NCI-H2171 treated with DMSO at 0.1 percent for 48 hours (cell line): Measurements from ENCODE around the gene HECTD2.
"Not testable (repeated sequence)": the region's sequence is repeated elsewhere in the genome, so short reads cannot be mapped to it uniquely, and the experiment has no call there.

ENCODE experiments used
- DNase-seq: peaks from one replicate; lab custom pipeline; 2025; lab: John Stamatoyannopoulos, UW

HECTD2 gene

DNA sequence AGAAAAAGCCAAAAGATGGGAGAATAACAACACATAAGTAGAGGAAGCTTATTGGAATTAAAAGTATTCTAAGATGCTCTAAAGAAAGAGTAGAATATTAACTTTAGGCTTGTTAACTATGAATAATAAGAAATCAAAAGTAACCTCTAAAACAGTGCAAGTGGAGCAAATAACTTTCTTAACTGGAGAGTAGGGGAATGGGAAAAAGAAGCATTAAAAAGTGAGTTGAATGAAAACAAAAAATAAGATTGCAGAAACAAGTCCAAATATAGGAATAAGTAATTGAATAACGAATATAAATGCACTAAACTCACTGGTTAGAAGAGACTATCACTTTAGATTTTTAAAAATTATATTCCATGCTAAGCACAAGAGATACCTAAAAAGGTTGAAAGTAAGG lies 63.9 kb downstream of the HECTD2 start:
- no peak for DNase-seq

DNA sequence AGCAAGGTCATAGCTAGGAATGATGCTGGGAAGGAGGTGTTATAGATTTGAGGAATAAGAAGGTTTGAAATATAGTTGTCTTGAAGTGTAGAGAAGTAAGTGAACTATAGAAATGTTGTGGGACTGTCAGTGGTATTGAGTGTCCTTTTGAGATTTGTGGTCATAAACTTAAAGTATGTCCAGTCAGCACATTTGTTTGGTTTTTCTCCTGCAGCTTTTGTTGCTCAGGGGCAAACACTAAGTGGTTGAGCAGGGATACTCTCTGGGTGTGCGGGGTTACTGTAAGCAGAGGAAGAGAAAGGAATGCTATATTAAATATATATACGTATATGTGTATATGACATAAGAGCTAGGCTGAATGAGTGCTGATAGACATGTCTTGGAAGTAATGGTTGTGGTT lies 67.1 kb downstream of the HECTD2 start:
- no peak for DNase-seq

- DNase-seq: no peak
Measured at GRCh38 chr10:91479583-91479982, 69.4 kb downstream of the HECTD2 start.

- DNase-seq: no peak
Measured at GRCh38 chr10:91487911-91488582, 77.9 kb downstream of the HECTD2 start.

DNA sequence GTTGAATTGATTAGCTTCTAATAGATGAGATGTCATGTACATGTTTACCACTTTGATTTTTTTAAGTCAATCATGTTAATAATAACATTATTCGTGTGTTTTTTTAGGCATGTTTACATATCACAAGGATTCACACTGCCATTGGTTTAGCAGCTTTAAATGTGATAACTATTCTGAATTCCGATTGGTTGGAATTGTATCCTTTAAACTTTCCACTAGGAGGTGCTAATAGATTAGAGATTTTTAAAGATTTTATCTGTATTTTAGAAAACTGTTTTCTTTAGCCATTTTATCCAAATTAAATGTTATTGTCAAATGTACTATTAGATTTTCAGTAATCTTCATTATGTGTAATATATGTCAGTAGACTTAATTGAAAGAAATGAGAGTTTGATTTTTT lies 83.2 kb downstream of the HECTD2 start:
- peak; percentile 12 for DNase-seq

GRCh38 chr10:91495402-91495801 lies 85.3 kb downstream of the HECTD2 start:
- no peak for DNase-seq

DNA sequence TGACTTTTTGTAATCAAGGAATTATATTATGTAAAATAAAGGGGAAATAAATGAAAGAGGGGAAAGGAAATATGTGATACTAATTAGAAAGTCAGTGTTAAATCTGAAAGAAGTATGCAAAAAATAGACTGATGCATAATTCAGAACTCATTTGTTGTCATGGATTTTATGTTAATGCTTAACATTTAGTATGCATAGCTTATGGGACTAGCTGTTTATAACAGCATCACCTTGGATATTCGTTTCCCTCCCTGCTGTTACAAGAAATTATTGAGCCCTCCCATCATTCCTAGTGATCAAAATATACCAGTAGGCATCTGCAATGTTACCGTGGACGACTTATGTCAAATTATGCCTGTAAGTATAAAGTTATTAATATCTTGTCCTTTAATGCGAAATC lies 85.9 kb downstream of the HECTD2 start:
- DNase-seq: no peak

- DNase-seq: no peak
Measured at GRCh38 chr10:91511549-91512330, 101.6 kb downstream of the HECTD2 start.

DNA sequence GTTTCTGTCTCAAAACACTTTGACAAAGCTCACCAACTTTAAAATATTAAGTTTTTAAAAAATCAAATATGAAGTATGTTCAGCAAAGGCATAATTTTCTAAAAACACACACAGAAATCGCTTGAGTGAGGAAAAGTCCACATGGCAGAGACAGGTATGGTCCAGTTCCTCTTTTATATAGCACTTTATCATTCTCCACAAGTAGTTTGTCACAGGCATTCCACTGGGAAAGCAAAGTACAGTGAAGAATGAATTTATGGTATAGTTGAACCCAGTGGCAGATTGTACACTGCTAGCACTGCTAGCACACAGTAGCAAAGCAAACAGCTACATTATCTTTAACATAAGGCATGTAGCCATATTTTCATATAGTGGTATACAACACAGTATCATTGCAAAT lies 102.3 kb downstream of the HECTD2 start:
- DNase-seq: no peak

DNA sequence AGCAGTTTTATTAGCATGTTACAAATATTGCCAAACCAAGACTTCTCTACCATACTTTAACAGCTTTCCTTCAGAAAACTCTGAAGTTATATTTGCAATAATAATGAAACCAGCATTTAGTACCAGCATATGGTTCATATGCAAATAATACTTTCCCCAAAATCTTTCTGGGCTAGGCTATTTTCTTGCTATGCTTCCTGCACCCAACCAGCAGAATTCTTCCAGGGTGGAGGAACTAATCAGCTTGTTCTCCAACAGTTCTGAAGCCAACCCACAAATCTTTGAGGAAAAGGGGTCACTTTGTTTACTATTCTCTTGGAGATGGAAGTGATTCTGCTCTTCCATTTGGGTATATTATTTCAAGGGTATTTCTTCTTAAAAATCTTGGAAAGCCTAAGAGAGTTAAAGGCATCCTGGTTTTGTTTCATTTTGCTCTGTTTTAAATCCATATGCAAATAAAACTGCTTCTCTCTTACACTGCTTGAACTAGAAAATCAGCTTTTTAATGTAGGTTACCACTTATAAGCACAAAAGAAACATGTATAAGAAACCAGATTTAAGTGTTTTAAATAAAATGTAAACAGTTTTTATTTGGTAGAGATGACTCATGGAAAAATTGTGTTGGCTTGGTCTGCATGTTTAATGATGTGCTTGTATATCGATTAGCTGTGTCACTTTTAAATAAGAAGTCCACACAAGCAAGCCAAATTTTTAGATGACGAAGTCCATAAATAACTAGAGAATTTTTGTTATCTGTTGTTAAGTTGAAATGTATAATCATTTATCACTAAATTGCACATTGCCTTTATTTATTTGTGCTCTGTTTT lies 103.7 kb downstream of the HECTD2 start:
- DNase-seq: no peak

DNA sequence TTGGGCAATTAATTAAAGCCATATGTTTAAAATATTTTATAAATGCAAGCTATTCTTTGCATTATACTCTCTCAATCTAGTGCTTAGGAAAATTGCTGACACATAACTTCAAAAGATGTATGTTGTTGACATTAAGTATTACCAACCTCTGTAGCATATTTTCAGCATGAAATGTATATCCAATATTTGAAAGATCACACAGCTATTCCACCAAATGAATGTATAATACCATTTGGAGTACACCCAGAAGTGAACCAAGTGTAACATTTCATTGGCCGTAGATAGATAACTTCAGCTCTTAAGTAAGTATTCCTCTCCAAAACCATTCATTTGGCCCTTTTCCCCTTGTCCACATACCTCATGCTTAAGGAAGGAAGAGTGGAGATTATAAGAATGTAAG lies 104.6 kb downstream of the HECTD2 start:
- no peak for DNase-seq

DNA sequence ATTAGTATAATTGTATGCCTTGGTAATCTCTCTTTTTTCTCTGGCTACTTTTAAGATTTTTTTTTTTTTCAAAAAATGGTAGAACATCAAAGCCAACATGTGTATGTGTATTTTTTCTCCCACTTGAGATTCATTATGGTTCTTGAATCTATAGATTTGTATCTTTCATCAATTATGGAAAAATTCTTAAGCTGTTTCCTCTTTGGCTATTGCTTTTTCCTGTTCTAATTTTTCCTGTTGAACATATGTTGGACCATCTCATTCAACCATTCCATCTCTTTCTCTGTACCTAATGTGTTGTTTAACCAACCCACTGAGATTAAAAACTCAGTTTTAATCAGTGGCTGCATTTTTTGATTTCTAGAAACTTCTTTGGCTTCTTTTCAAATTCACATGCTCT lies 107.2 kb downstream of the HECTD2 start:
- no peak for DNase-seq

GRCh38 chr10:91519899-91520514 lies 109.9 kb downstream of the HECTD2 start:
- DNase-seq: no peak

- no peak for DNase-seq
Measured at GRCh38 chr10:91520661-91521060, 110.5 kb downstream of the HECTD2 start.

- DNase-seq: no peak
Measured at GRCh38 chr10:91521439-91521838, 111.3 kb downstream of the HECTD2 start.

DNA sequence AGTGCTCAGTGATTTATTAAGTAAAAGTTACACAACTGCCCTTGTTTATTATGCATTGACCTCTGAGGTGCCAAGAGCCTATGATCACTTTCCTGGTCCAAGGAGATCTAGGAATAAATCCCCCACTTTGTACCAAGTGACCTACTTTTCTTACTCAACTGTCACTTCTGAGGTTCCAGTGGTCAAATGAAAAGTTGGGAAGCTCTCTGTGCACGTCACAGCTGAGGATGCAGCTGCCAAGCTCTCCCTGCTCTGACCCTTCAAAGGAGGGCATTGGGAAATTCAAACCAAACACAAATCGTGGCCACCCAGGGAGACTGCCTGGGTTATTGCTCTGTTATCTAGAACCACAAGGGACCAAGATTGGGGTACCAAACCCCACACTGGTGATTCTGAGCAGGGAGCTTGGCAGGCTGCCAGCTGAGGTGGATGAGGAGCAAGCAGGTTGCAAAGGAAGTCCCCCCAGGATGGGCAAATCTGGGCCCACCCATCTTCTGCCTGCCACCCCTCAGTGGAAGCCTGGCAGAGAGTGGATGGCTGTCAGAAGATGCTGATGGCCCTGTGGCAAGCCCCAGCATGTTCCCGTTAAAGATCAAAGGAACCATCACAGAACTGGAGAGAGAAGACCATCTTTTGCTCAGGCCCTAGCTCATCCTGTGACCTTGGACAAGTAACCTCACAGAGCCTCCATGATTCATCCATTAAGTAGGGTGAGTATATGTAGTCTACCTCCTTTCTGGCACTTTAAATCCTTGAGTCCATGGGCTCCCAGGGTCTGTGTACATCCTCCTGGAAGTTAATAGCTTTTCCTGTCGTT lies 116.0 kb downstream of the HECTD2 start:
- no peak for DNase-seq

- DNase-seq: no peak
Measured at GRCh38 chr10:91528080-91528479, 117.9 kb downstream of the HECTD2 start.

- DNase-seq: no peak
Measured at GRCh38 chr10:91528768-91529167, 118.6 kb downstream of the HECTD2 start.

DNA sequence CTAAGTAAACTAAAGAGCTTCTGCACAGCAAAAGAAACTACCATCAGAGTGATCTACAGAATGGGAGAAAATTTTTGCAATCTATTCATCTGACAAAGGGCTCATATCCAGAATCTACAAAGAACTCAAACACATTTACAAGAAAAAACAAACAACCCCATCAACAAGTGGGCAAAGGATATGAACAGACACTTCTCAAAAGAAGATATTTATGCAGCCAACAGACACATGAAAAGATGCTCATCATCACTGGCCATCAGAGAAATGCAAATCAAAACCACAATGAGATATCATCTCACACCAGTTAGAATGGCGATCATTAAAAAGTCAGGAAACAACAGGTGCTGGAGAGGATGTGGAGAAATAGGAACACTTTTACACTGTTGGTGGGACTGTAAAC lies 124.6 kb downstream of the HECTD2 start:
- not testable (repeated sequence) for DNase-seq

DNA sequence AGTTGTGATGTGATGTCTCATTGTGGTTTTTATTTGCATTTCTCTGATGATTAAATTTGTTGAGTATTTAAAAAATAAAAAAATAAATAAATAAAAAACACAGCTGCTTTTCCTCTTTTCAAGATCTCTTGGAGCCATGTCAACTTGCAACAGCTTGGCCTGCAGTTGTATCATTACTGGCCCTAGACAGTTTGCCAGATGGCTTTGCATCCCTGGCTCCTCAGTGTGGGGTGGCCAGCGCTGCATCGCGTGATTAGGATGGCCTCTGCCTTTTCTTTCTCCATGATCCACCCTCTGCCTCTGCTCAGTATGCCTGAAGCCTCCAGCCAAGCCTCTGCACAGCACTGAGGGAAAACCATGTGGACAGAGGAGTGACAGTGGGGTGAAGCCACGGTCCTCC lies 126.0 kb downstream of the HECTD2 start:
- DNase-seq: no peak

GRCh38 chr10:91536733-91537132 lies 126.6 kb downstream of the HECTD2 start:
- no peak for DNase-seq
